GM19240 (cell line): Measurements from ENCODE around the gene SPC24.
"Not testable (repeated sequence)": the region's sequence is repeated elsewhere in the genome, so short reads cannot be mapped to it uniquely, and the experiment has no call there.

Source experiments
- DNase-seq: peaks from one replicate; pipeline ENCODE4 v3.0.0; 2011; ENCODE audit warnings: low spot score; ENCODE audit not compliant: insufficient read length

SPC24 gene

GRCh38 chr19:11097367-11097766 is 58.2 kb downstream of the SPC24 start:
- DNase-seq = not testable (repeated sequence)

GRCh38 chr19:11096210-11096841 is 59.3 kb downstream of the SPC24 start:
- DNase-seq = peak; percentile 26
